Frontal cortex (tissue), 4 donors: ENCODE data around the gene LHX6. TPM values are rescaled to one million over a fixed set of nuclear protein-coding genes. Genes with fewer than 3 reads are reported as not detected.

Experiments
- DNase-seq, 2 donors: peaks; one replicate each; pipeline ENCODE4 v3.0.0; 2012; ENCODE audit warnings: low spot score in 2 of 2
- FAIRE-seq: peaks from 2 replicates; lab custom pipeline; 2012; peaks lifted over from hg19 to GRCh38; lab: Jason Lieb, UNC
- total RNA-seq: library from RNA; depleted of rRNA; stranded (reverse); fragments of >200 nt; gene quantifications from one replicate; pipeline ENCODE4 v1.2.3, GENCODE V29; 2014
- donor health status: control.
- donor health status: control.
- donor health status: control.

LHX6 gene
- total RNA-seq, 1 donor from 2014 or later, result 11.8 TPM

DNA sequence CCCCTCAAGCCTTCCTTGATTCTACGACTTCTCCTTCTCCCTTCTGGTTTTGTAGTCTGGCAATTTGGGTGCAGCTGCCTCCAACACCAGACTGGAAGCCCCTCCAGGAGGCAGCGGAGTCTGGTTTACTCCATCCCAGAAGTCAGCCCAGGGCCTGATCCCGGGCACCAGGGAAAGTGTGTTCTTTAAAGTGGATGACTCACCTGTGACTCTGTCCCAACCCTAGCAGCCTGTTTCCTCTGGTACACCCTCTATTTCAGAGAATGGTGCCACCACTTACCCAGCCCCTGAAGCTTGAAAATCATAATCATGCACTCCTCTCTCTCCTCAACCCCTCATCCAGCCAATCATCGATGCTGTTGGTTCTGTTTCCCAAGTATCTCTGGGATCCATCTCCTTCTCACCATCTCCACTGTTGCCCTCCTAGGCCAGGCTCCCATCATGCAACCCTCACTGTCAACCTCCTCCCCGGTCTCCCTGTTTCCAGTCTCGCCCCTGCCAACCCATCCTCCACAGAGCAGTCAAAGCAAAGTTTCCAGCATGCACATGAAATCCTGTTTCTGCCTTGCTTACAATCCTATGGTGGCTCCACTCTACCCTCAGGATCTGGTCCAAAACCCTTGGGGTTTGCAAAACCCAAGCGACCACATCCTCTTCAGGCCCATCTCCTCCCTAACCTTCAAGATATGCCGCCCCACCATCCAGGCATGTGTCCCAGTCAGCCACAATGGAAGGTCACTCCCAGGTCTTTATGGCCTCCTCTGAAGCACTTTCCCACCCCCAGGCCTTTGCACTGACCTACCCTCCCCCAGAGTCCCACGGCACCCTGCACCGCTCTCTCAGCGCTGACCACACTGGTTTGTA is 10.5 kb downstream of the LHX6 start:
- DNase-seq (no peak), FAIRE-seq (no peak)

DNA sequence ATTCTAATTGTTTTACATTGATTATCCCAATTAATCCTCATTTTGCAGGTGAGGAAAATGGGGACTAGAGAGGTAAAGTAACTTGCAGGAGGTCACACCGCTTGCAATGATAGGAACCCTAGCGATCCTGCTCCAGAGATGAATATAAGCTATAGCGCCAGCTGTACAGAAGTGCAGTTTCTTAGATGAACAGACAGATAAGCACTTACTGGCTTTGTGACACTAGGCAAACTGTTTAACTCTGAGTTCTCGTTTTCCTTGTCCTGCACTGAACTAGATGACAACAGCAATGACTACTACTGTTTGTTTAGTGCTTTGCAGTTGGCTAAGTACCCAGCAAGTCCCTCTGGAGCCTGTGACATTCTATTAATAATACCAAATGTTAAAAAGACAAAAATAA is 11.1 kb downstream of the LHX6 start:
- no peak for FAIRE-seq
- no peak for DNase-seq

DNA sequence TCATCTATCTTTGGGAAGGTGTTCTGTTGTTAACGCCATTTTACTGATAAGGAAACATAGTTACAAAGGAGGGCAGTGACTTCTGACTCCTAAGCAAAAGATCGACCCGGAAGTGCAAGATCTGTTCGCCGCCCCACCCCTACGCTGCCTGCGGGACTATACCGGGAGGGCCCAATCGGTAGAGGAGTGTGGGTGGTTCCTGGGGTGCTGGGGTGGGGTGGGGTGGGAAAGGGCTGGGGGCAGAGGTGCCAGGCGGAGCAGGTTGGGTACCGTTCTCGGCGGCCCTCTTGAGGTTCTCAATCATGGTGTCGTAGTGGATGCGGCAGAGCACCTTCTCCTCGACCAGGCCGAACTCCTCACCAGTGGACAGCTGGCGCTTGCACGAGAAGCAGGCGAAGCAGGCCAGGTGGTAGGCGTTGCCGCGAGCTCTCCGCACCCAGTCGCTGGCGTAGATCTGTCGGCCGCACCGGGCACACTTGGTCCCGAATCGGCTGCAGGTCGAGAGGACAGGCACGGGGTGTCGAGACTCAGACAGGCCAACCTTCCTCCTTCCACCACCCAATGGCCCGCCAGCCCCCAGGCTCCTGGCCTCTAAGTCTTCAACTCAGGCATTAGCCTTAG is 11.8 kb downstream of the LHX6 start:
- DNase-seq (no peak), FAIRE-seq (no peak)

DNA sequence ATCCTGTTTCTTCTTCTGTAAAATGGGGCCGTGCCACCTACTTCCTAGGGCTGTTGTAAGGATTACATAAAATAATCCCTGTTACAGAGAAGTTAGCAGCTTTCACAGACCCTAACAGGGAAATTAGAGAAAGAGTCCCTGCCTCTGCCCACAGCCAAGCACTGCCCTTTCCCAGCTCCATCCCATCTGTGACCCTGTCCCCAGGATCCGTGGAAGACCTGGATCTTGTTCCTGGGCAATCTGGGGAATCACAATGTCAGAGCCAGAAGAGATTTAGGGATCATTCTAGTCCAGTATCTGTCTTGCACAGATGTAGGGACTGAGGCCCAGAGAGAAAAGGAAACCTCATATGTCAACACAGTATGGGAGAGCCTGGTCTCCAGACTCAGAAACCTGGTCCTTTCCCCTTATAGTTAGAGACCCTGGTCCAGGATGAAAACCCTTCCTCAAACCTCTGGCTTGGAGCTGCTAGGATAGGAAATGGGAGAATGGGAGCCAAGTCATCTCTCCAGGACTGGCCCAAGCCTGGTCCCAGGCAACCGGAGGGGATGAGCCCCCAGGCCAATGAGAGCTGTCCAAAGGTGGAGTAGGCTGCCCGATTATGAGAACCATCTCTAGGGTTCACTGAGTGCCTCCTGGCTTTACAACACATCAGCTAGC is 12.5 kb downstream of the LHX6 start:
- FAIRE-seq (no peak), DNase-seq (no peak)

DNA sequence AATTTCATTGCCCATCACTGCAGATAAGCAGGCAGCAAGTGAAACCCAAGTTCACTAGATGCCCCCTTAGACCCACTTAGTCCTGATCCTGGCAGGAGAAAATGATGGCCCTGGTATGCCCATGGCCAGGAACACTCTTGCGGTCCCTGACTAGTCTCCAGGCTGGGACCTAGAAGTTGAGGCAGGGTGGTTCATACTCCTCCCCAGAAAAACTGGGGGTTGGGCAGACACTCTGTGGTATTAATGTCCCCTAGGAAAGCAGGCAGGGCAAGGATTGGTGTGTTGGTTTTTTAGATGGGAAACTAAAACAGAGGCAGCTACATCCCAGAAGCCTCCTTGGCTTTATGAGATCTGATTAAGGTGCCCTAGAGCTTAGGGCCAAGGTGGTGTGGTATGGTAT is 13.1 kb downstream of the LHX6 start:
- DNase-seq (no peak), FAIRE-seq (no peak)

DNA sequence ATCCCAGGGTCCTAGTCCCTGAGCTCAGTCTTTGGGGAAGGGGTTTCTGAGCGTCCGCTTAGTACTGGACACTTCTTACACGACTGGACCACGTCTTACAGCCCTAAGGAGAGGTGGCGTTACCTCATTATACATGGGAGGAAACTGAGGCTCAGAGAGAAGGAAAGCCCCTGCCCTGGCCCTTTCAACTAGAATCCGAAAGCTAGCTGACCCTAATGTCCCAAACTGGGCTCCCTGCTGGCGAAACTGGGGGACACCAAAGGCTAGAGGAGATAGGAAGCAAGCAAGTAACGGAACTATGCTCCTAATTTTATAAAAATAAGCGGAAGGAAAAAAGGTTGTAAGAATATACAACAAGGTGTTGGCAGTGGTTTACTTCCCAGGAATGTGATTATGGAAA is 14.2 kb downstream of the LHX6 start:
- no peak for FAIRE-seq
- no peak for DNase-seq

DNA sequence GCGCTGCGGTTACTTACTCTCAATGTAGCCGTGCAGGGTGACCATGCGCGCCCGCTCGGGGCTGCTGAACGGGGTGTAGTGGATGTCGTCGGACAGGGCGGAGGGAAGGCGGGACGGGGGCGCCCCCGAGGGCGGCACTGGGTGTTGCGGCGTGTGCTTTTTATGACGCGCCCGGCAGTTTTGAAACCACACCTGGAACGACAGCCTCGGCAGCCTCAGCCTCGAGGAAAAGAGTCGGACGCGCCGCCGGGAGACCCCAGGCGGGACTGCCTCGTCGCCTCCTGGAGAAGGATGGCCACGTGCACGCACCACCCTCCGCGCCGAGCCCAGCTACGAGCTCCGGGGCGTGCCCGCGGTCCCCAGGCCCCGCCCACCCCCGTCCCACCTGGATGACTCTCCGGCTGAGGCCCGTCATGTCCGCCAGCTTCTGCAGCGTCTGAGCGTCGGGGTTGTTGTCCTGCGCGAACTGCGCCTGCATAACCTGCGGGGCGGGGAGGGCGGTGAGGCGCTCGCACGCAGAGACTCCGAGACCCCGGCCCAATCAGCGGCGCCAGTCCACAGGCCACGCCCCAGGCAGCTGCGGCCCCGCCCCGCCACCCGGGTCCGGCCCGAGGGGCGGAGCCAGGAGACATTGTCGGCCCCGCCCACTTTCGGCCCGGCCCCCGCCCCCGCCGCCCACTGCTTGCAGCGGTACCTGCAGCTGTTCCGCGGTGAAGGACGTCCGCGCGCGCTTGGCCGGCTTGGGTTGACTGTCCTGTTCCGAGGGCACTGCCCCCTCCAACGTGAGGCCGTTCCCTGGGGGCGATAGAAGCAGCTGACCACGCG is 15.0 kb downstream of the LHX6 start:
- DNase-seq (peak in 1 of 2 donors; percentile 37), FAIRE-seq (no peak)

DNA sequence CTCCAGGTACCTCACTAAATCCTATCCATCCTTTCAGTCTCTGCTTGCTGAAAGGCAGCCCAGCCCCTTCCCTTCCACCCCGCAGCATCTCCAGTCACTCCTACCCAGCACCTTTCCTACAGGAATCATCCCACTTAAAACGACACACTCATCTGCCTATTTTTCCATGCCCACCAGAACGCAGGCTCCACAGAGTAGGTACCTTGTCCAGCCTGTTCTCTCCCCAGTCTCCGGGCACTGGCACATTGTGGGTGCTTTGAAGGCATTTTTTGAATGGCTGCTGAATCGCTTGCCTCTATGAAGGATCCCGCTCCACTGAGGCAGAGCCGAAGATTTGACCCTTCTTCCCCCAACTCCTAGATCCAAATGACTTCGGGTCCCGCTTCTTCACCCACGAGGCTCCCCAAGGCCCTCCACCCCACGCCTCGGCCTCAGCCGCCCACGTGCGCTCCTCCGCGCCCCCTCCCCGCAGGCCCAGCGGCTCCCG is 15.6 kb downstream of the LHX6 start:
- FAIRE-seq, result no peak
- peak in 1 of 2 donors; percentile 29 for DNase-seq

DNA sequence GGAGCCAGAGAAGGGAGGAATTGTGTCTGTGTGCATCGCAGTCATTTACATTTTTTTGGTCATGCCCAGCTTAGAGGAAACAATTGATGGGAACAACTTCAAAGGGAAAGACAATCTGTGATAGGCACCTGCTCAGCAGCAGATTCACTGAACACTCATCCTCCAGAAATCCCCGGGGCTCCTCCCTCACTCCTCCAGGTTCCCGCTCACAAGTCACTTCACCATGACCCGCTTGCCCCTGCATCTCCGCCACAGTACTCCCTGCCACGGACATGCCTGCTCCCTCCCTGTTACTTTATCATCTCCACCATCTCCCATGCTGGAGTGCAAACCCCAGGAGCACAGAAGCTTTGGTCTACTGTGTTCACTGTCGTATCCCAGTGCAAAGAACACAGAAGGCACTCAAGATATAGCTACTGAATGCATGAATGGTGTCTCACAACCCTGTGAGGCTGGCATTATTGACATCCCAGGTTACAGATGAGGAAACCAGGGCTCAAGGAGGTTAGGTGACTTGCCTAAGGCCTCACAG is 16.2 kb downstream of the LHX6 start:
- DNase-seq (no peak), FAIRE-seq (no peak)

DNA sequence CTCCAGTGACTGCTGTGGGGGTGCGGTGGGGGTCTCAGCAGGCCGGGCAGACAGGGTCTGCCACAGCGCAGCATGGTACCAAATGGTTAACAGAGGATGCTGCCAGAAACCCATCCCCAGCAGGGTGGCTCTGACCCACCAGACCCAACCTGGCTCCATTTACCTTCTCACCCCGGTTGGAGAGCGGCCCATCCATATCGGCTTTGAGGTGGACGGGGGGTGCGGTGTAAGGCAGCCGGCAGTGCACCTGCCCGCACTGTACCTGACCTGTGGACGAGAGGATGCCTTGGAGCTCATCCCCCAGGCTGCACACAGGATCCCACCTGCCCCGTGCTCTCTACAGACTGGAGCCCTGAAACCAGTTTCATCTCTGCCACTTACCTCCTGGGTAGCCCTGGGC is 19.3 kb downstream of the LHX6 start:
- DNase-seq (no peak), FAIRE-seq (no peak)

DNA sequence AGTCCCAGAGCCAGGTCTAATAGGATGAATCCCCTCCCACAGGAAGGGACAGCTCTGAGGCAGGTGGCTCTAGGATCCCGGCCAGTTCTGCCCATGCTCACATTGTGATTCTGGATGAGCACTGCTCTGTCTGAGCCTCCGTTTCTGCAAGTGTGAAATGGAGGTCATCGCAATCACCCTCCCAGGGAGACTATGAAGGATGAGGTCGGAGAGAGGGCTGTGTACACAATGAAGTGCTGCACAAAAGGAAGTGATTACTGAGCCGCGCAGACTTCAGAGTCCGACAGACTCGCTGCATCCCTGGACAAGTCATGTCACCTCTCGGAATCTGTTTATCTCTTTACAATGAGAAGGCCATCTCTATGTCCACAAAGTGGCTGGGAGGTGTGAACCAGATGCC is 21.7 kb downstream of the LHX6 start:
- no peak for FAIRE-seq
- DNase-seq, result no peak

DNA sequence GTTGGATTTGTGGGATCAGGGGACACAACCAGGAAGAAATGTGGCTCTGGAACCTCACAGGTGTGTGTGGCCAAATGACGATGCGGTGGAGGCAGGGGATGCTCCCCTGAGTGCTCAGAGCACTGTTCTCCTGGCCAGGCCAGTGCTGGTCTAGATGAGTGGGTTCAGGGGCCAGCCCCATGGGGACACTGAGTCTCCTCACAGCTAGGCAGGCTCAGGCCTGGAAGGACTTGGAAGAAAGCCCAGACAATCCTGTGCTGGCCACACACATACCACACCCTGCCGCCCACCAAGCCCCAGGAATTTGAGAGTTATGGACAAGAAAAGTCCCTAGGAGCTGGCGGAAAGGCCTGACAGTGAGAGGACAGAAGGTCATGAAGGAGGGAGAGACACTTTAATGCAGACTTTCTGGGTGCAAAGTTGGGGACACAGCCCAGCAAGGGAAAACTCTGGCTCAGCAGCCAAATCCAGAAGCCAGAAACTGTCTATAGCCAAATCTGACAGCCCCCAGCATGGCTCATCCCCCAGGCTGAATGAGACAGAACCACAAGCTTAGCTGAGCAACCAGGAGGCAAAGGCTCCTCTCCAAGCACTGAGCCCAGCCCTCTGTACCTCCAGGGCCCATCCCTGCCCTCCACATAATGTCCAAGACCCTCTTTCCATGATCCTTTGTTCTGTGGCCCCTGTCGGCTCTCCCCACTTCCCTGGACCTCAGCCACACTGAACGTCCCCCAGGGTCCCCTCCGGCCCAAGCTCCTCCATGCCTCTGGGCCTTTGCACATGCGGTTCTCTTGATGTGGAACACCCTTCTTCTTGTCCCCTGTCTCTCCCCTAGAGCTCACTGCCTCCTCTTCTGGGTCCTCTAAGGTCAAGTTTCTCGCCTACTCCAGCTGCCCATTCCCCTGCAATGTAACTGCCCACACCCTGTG is 22.4 kb downstream of the LHX6 start:
- FAIRE-seq (no peak), DNase-seq (no peak)

DNA sequence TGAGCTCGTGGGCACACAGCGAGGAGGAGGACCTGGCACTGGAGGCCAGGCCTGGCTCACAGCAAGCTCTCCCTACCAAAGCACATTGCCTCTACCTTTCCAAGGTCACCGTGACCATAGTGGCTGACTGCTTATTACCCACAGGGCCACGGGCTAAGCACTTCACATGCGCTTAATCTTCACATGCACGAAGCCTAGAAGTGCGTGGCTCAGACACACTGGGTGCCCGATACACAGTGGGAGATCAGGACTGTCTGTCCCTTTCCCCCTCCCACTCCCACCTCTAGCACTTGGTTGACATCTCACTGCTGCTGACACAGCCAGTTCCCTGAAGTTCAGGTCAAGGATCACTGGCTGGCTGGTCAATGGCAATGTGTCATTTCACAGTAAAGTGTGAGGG is 23.6 kb downstream of the LHX6 start:
- DNase-seq (no peak), FAIRE-seq (no peak)

DNA sequence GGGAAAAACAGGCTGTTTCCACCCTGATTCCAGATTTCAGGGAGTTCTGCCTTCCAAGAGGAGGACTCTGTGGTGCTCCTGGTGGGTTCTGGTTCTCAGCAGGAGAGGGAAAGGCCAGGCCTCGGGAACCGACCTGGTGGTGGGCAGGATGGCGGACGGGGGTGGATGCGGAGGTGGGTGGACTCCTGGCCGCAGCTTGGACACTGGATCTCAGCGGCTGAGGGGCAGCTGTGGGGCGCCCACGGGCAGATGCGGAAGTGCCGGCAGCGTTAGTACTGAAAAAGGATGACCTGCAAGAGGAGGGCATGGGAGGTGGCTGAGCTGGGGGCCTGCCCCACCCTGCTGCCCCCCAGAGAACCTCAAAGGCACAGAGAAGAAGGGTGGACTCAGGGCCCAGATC is 24.3 kb downstream of the LHX6 start:
- no peak for FAIRE-seq
- DNase-seq, result no peak

DNA sequence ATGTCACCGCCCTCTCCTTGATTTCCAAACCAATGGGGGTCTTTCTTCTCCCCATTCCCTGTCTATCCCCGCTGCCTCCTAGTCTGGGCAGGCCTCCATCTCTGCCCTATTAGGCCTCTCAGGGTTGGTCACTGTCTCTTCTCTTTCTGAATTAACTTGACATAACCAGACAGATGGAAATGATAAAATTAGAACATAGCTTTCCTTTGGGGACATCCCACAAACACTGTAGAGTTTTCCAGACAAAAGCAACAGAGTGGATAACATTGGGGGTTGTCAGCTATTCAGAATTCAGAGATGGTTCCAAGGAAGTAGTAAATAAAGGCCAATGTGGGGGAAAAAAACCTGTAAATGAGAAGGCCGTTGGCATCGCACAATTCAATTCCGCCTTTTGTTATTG is 24.7 kb downstream of the LHX6 start:
- no peak for DNase-seq
- no peak for FAIRE-seq

DNA sequence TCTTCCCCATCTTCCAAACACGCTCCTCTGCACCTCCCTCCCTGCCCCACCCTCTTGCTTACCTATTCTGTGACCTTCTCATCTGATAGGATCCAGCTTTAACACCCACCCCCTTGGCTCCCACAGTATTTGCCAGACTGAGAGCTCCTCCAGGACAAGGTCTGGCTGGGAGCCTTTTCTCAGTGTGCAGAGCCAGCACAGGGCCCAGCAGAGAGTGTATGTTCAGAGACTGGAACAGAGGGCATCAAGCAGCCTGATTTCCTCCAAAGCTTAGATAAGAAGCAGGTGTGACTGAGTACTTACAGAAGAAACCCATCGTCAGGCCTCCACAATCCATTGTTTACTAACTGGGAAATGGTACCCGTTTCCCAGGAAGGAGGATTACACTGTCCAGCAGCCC is 26.6 kb downstream of the LHX6 start:
- no peak for FAIRE-seq
- no peak for DNase-seq

DNA sequence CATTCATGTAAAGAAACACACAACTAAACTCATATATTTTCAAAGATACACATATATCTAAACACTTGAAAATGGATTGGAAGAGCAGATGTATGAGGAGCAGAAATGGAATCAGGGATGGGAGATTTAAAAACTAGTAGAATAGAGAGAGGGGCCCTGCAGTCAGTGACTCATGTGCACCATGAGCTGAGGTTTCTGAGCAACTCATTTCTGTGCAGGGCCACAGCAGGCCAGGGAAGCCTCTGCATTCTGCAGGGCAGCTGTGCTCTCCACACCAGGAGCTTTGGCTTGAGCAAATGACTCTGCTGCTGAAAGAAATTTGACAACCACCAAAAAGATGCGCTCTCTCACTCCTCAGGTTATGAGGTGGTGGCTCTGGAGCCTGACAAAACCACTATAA is 27.1 kb downstream of the LHX6 start:
- no peak for FAIRE-seq
- no peak for DNase-seq

DNA sequence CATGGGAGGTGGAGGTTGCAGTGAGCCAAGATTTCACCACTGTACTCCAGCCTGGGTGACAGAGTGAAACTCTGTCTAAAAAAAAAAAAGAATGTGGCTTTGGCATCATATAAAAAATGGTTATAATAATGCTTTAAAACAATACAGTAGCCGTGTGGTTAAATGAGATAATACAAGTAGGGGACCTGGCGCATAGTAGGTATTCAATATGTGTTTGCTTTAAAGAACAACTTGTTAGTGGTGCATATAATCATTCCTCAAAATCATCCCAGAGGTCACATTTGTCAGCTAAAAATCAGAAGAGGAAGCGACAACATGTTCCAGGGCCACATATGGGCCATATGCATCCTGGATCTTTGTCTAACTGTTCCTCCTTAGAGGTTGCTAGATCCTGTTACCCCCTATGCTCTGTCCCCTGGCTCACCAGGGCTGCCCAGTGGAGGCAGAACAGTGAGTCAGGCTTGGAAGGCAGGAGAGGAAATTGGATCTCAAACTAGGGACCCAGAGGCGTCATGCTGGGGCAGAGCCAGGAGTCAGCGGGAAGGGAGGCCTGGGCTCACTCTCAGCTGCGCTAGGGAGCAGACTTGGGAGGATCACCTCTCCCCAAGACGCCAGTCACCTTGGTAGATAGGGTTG is 27.7 kb downstream of the LHX6 start:
- FAIRE-seq, result no peak
- no peak for DNase-seq
